K562 (cell line): Measurements from ENCODE around the gene CD40. TPM values are rescaled to one million over a fixed set of nuclear protein-coding genes. Genes with fewer than 3 reads are reported as not detected.

Experiments
- ATAC-seq: fragments of 200-7000 bp; cut with Tn5 transposase; 3 replicates; pipeline ENCODE4 v1.9.1; 2020; ENCODE audit warnings: moderate library complexity
- BruUV-seq: library from RNA; stranded (reverse); fragments of 400-500 nt; replicated peaks from 2 replicates; lab custom pipeline; 2021; lab: Mats Ljungman, UMichigan
- CTCF ChIA-PET: fragments of 300-600 bp; formaldehyde crosslinking; extraction: SDS; loops from one replicate; lab custom pipeline; 2021; ENCODE audit warnings: low intra/inter-chr PET ratio; lab: Yijun Ruan, JAX
- POLR2A ChIA-PET: fragments of 300-600, 350-650 bp; sonication (Branson Sonifier 250); formaldehyde crosslinking; extraction: SDS; loops from one replicate; lab custom pipeline; 2021; ENCODE audit warnings: antibody characterized with exemption, inconsistent platforms; lab: Yijun Ruan, JAX
- DNase-seq, 4 experiments: peaks; one replicate each; pipeline versions ENCODE4 v3.0.0 to v3.0.0-alpha.2; 2011 to 2018; ENCODE audit warnings: low spot score in 3 of 4, mixed read lengths in 3 of 4; ENCODE audit errors: extremely low read depth in 1 of 4
- FAIRE-seq: peaks from 2 replicates; lab custom pipeline; 2011; peaks lifted over from hg19 to GRCh38; lab: Jason Lieb, UNC
- H2AFZ ChIP-seq: 2 replicates; pipeline ENCODE4 v1.6.0; 2011; ENCODE audit warnings: low read depth, low read length, control low read depth, inconsistent platforms
- H3K27ac ChIP-seq: fragments of 200-600 bp; 3 replicates; pipeline ENCODE4 v1.8.0; 2011; ENCODE audit warnings: low read depth, mild to moderate bottlenecking, control low read depth, inconsistent platforms, low read length, moderate library complexity, mixed read lengths; ENCODE audit errors: extremely low read depth
- H3K27me3 ChIP-seq, 2 experiments: fragments of 300-600 bp in 1 of 2; 2 replicates in 1 of 2; 3 replicates in 1 of 2; pipeline versions ENCODE4 v1.6.0 to v1.8.0; 2011; ENCODE audit warnings: inconsistent platforms in 2 of 2, low read length in 2 of 2, mild to moderate bottlenecking in 1 of 2, mixed read lengths in 1 of 2, moderate library complexity in 1 of 2; ENCODE audit not compliant: control insufficient read depth in 2 of 2, insufficient read depth in 2 of 2
- H3K36me3 ChIP-seq: fragments of 300-600 bp; 3 replicates; pipeline ENCODE4 v1.8.0; 2011; ENCODE audit warnings: mild to moderate bottlenecking, low read length, inconsistent platforms; ENCODE audit not compliant: control insufficient read depth, insufficient read depth
- H3K4me1 ChIP-seq, 2 experiments: fragments of 200-600 bp in 1 of 2; replicated peaks in 1 of 2; 2 replicates in 1 of 2; 3 replicates in 1 of 2; pipeline versions ENCODE4 v1.5.1 to v1.8.0; 2011; ENCODE audit warnings: inconsistent platforms in 2 of 2, low read length in 2 of 2, mild to moderate bottlenecking in 1 of 2, mixed read lengths in 1 of 2, moderate library complexity in 1 of 2; ENCODE audit not compliant: control insufficient read depth in 2 of 2, insufficient read depth in 2 of 2
- H3K4me2 ChIP-seq: 2 replicates; pipeline ENCODE4 v1.6.1; 2011; ENCODE audit warnings: low read length, control low read depth, inconsistent platforms, mixed read lengths; ENCODE audit not compliant: insufficient read depth
- H3K4me3 ChIP-seq: fragments of 200-600 bp; sonication (generic), shearing (Covaris generic); 2 replicates; pipeline ENCODE4 v1.5.1; 2016; ENCODE audit warnings: control low read depth, inconsistent platforms
- H3K79me2 ChIP-seq: fragments of 200-600 bp; 3 replicates; pipeline ENCODE4 v1.8.0; 2011; ENCODE audit warnings: low read length, inconsistent platforms; ENCODE audit not compliant: control insufficient read depth, insufficient read depth
- H3K9ac ChIP-seq, 2 experiments: 2 replicates each; pipeline versions ENCODE4 v1.6.0 to v1.6.1; 2011; ENCODE audit warnings: low read depth in 2 of 2, low read length in 2 of 2, control low read depth in 1 of 2, inconsistent platforms in 1 of 2, mild to moderate bottlenecking in 1 of 2, mixed read lengths in 1 of 2; ENCODE audit not compliant: insufficient read depth in 1 of 2
- H3K9me1 ChIP-seq: one replicate; pipeline ENCODE4 v1.6.0; 2011; ENCODE audit warnings: inconsistent platforms, mild to moderate bottlenecking, low read length, moderate library complexity; ENCODE audit not compliant: control insufficient read depth, insufficient read depth
- H3K9me3 ChIP-seq: replicated peaks from 2 replicates; pipeline ENCODE4 v1.5.1; 2011; ENCODE audit warnings: low read depth, low read length, inconsistent platforms; ENCODE audit not compliant: control insufficient read depth, insufficient read depth
- H4K20me1 ChIP-seq: replicated peaks from 2 replicates; pipeline ENCODE4 v1.6.1; 2011; ENCODE audit warnings: low read length, inconsistent platforms, mixed read lengths; ENCODE audit not compliant: control insufficient read depth, insufficient read depth
- ELF4 ChIP-seq: fragments of 450-650 bp; formaldehyde crosslinking; IDR thresholded peaks from 2 replicates; pipeline ENCODE4 v1.4.0; 2022; ENCODE audit warnings: missing genetic modification characterization
- FOS ChIP-seq: IDR thresholded peaks from 3 replicates; pipeline ENCODE4 v1.6.1; 2011; ENCODE audit not compliant: insufficient read length; ENCODE audit errors: extremely low read depth
- FOXK1 ChIP-seq: sonication (generic); formaldehyde crosslinking; IDR thresholded peaks from 2 replicates; pipeline ENCODE4 v1.8.0; 2022; ENCODE audit warnings: missing genetic modification reagents, mild to moderate bottlenecking, borderline replicate concordance
- HCFC1 ChIP-seq: IDR thresholded peaks from 2 replicates; pipeline ENCODE4 v1.6.1; 2012; ENCODE audit warnings: low read depth, low read length, improper control_type of control experiment
- KLF6 ChIP-seq: fragments of 250-450 bp; sonication (Bioruptor Pico); IDR thresholded peaks from 2 replicates; pipeline ENCODE4 v1.4.0; 2020; ENCODE audit warnings: mild to moderate bottlenecking, moderate library complexity, borderline replicate concordance
- MTA1 ChIP-seq: fragments of 450-650 bp; IDR thresholded peaks from 2 replicates; pipeline ENCODE4 v1.6.1; 2017; ENCODE audit warnings: borderline replicate concordance
- NCOA6 ChIP-seq: fragments of 450-650 bp; IDR thresholded peaks from 2 replicates; pipeline ENCODE4 v1.6.1; 2017; ENCODE audit warnings: mild to moderate bottlenecking
- NELFE ChIP-seq: IDR thresholded peaks from 2 replicates; pipeline ENCODE4 v1.6.1; 2011; ENCODE audit warnings: mild to moderate bottlenecking; ENCODE audit not compliant: insufficient read depth, insufficient read length
- NFIC ChIP-seq: fragments of 450-650 bp; IDR thresholded peaks from 2 replicates; pipeline ENCODE4 v1.6.1; 2017; ENCODE audit warnings: mild to moderate bottlenecking, inconsistent platforms
- NFRKB ChIP-seq: fragments of 450-650 bp; IDR thresholded peaks from 2 replicates; pipeline ENCODE4 v1.6.1; 2016; ENCODE audit warnings: low read depth
- NR1H2 ChIP-seq: sonication (generic); formaldehyde crosslinking; IDR thresholded peaks from 2 replicates; pipeline ENCODE4 v1.4.0; 2020; ENCODE audit warnings: mild to moderate bottlenecking, missing genetic modification reagents
- POLR3G ChIP-seq: IDR thresholded peaks from 2 replicates; pipeline ENCODE4 v1.6.1; 2011; ENCODE audit not compliant: insufficient read length, insufficient replicate concordance; ENCODE audit errors: extremely low read depth
- RB1 ChIP-seq: fragments of 450-650 bp; IDR thresholded peaks from 2 replicates; pipeline ENCODE4 v1.6.1; 2017; ENCODE audit warnings: low read depth, mild to moderate bottlenecking
- SMARCA4 ChIP-seq: fragments of 450-650 bp; IDR thresholded peaks from 2 replicates; pipeline ENCODE4 v1.6.1; 2016
- SP1 ChIP-seq: sonication (generic); formaldehyde crosslinking; IDR thresholded peaks from 2 replicates; pipeline ENCODE4 v1.8.1; 2022; ENCODE audit warnings: mild to moderate bottlenecking, missing genetic modification reagents
- XRCC3 ChIP-seq: fragments of 450-650 bp; IDR thresholded peaks from 2 replicates; pipeline ENCODE4 v1.6.1; 2017; ENCODE audit warnings: mild to moderate bottlenecking, moderate library complexity
- ZNF197 ChIP-seq: fragments of 200-800 bp; sonication (Bioruptor generic); IDR thresholded peaks from 2 replicates; pipeline ENCODE4 v1.6.1; 2016; ENCODE audit warnings: low read depth, missing genetic modification characterization, missing compliant biosample characterization
- ZNF445 ChIP-seq: fragments of 250-450 bp; sonication (Bioruptor Pico); IDR thresholded peaks from 2 replicates; pipeline ENCODE4 v1.4.0; 2020; ENCODE audit warnings: low read depth, mild to moderate bottlenecking, moderate library complexity
- WGBS: fragments of 100-300 bp; shearing (Covaris generic); methylation state at CpG from one replicate; pipeline ENCODE4 v1.1.6; 2016; ENCODE audit warnings: low coverage, mixed read lengths; ENCODE audit not compliant: insufficient coverage; ENCODE audit errors: missing lambda C conversion rate; 5-methylcytosine and 5-hydroxymethylcytosine counted together
- in situ Hi-C: fragments of 300-500 bp; cut with MboI; formaldehyde crosslinking; loops from 4 replicates; pipeline ENCODE4 v1.15.0; 2018; ENCODE audit warnings: inconsistent platforms, mixed read lengths
- intact Hi-C: fragments of 100-400 bp; cut with micrococcal nuclease; formaldehyde crosslinking; loops from 2 replicates; pipeline ENCODE4 v1.14.2; 2022
- polyA plus RNA-seq, 8 experiments: library from polyadenylated mRNA; depleted of rRNA in 4 of 8; stranded (reverse) in 5 of 8; unstranded in 3 of 8; fragments of >200 nt; fragmentation: Nextera tagmentation in 2 of 8; fragmentation: Illumina TruSeq in 1 of 8; extraction: Ambion mirVana in 2 of 8; extraction: Trizol in 1 of 8; gene quantifications; 2 replicates each; pipeline versions ENCODE4 v1.2.1 to v1.2.3, GENCODE V29; 2011 to 2014; ENCODE audit warnings: inconsistent platforms in 1 of 8, missing spikeins in 1 of 8
- total RNA-seq, 7 experiments: library from RNA; depleted of rRNA in 6 of 7; stranded (reverse); fragments of >200 nt in 6 of 7; fragmentation: Illumina TruSeq in 2 of 7; extraction: Trizol in 2 of 7; gene quantifications; 2 replicates each; pipeline versions ENCODE4 v1.2.1 to v1.2.3, GENCODE V29; 2011 to 2021; ENCODE audit warnings: low replicate concordance in 1 of 7
- TF ChIP-seq, protein P1 (sequence below), 3 experiments: IDR thresholded peaks in 2 of 3; conservative IDR thresholded peaks in 1 of 3; 2 replicates each; pipeline ENCODE4 v1.5.1; 2011 to 2012; ENCODE audit warnings: low read length in 3 of 3, mild to moderate bottlenecking in 3 of 3, control low read depth in 2 of 3, improper control_type of control experiment in 1 of 3, inconsistent platforms in 1 of 3, low read depth in 1 of 3, mixed read lengths in 1 of 3, moderate library complexity in 1 of 3; ENCODE audit not compliant: insufficient read depth in 2 of 3
- TF ChIP-seq, protein P2 (sequence below): fragments of 250-450 bp; sonication (Bioruptor Pico); IDR thresholded peaks from 2 replicates; pipeline ENCODE4 v1.8.0; 2022; ENCODE audit warnings: inconsistent platforms, mild to moderate bottlenecking, moderate library complexity, borderline replicate concordance
- TF ChIP-seq, protein P3 (sequence below): fragments of 250-450 bp; sonication (Bioruptor Pico); IDR thresholded peaks from 2 replicates; pipeline ENCODE4 v1.8.0; 2021; ENCODE audit warnings: moderate library complexity, mild to moderate bottlenecking, inconsistent platforms

Gene CD40
- total and polyA plus RNA-seq, 9 of the 15 experiments (the other 6 are each of a cell fraction or from before 2014, with no cell fraction given): 0.76 to 3.7 (median 1.6) TPM

DNA sequence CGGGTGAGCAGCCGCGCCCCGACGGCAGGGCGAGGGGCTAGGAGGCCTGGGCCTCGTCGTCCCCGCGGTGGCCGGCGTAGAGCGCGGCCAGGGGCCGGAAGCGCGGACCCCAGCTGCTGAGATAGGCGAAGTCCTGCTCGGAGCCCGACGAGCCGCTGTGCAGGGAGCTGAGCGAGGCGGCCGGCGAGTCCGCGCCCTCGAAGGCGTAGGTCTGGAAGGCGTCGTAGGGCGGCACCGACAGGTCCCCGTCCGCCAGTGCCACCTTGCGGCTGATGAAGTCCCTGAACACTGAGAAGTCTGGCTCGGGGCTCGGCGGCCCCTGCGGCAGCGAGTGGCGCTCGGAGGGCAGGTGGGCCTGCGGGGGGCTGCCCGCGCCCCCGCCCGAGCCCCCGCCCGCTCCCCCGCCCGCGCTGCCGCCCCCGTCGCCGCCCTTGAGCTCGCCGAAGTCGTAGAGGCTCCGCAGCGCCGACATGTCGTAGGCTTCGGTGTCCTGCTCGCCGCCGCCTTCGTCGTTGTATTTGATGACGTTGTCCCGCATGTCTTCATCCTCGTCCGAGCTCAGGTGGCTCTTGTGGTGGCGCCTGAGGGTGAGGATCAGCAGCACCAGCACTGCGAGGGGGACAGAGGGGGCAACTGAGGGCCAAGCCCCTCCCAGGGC, 56.5 kb downstream of the CD40 start:
- Histone ChIP-seq H3K79me2 (no peaks in the 10 kb centered on the region), H3K4me2 (no peak overlapping the region), H3K36me3 (no peaks in the 10 kb centered on the region), H3K9me3 (no peaks in the 10 kb centered on the region), H4K20me1 (peaks cover 8% of the 10 kb centered on the region; the same call in 1 of the 2 replicates), H3K27me3 (peaks cover 21 to 73% of the 10 kb centered on the region in 2 experiments), H3K9ac (no peak overlapping the region), H2AFZ (no peak overlapping the region), H3K9me1 (no peaks in the 10 kb centered on the region), H3K4me1 (peaks cover 0 to 10% of the 10 kb centered on the region in 2 experiments; a peak in 1 of 5 replicates), H3K4me3 (no peak overlapping the region), H3K27ac (no peak overlapping the region)
- ATAC-seq: peak; percentile 99
- intact Hi-C loops (loop anchor here (2.0 to 5.0 kb wide), 2 partner anchors 42 to 152 kb away; no protein-coding TSS in a partner anchor), in situ Hi-C loops (no loop called here)
- WGBS: 25% methylated on average over 52 of the region's 77 CpGs
- ChIA-PET CTCF (interaction anchor here (0.6 to 1.3 kb wide), 3 partner anchors 153 to 160 kb away, joined by 3 to 4 read pairs (median 3); no protein-coding TSS in a partner anchor), POLR2A (interaction anchor here (0.6 to 1.6 kb wide), 3 partner anchors 12 to 852 kb away, joined by 3 to 6 read pairs (median 5); no protein-coding TSS in a partner anchor)
- no TSS peak for BruUV-seq
- peak; percentile 79 to 88 (median 84) for DNase-seq
- peak; percentile 37 for FAIRE-seq
- TF ChIP-seq XRCC3 (no peak), POLR3G (no peak), HCFC1 (no peak), MTA1 (no peak), NFRKB (no peak), ZNF197 (CRISPR knock-in tag) (no peak), NR1H2 (CRISPR knock-in tag) (no peak), SMARCA4 (no peak), FOXK1 (CRISPR knock-in tag) (no peak), RB1 (peak; percentile 51; the same call in 1 of the 2 replicates), ZNF445 (CRISPR knock-in tag) (no peak), SP1 (CRISPR knock-in tag) (no peak), NFIC (peak; percentile 73), ELF4 (CRISPR knock-in tag) (no peak), FOS (no peak), NELFE (no peak), NCOA6 (peak; percentile 93), KLF6 (no peak)
- TF ChIP-seq, protein P1, sequence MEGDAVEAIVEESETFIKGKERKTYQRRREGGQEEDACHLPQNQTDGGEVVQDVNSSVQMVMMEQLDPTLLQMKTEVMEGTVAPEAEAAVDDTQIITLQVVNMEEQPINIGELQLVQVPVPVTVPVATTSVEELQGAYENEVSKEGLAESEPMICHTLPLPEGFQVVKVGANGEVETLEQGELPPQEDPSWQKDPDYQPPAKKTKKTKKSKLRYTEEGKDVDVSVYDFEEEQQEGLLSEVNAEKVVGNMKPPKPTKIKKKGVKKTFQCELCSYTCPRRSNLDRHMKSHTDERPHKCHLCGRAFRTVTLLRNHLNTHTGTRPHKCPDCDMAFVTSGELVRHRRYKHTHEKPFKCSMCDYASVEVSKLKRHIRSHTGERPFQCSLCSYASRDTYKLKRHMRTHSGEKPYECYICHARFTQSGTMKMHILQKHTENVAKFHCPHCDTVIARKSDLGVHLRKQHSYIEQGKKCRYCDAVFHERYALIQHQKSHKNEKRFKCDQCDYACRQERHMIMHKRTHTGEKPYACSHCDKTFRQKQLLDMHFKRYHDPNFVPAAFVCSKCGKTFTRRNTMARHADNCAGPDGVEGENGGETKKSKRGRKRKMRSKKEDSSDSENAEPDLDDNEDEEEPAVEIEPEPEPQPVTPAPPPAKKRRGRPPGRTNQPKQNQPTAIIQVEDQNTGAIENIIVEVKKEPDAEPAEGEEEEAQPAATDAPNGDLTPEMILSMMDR (IDR thresholded peaks at IDR 0.05 in 2 of 3, conservative IDR thresholded peaks at IDR 0.05 in 1 of 3; ENCODE audit: insufficient read depth in 2 of 3, low read depth in 1 of 3, low read length in 3 of 3): peak; percentile 51 to 88 (median 72)
- TF ChIP-seq, protein P2, sequence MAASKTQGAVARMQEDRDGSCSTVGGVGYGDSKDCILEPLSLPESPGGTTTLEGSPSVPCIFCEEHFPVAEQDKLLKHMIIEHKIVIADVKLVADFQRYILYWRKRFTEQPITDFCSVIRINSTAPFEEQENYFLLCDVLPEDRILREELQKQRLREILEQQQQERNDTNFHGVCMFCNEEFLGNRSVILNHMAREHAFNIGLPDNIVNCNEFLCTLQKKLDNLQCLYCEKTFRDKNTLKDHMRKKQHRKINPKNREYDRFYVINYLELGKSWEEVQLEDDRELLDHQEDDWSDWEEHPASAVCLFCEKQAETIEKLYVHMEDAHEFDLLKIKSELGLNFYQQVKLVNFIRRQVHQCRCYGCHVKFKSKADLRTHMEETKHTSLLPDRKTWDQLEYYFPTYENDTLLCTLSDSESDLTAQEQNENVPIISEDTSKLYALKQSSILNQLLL (CRISPR knock-in tag): no peak
- TF ChIP-seq, protein P3, sequence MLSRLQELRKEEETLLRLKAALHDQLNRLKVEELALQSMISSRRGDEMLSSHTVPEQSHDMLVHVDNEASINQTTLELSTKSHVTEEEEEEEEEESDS: no peak
